GM06990 (cell line): ENCODE measurements around the gene NT5DC3.

Experiments
- DNase-seq: peaks from one replicate; pipeline ENCODE4 v3.0.0-alpha.2; 2011; ENCODE audit not compliant: insufficient read length; ENCODE audit errors: extremely low read depth
- H3K27me3 ChIP-seq: replicated peaks from 2 replicates; pipeline ENCODE4 v1.6.0; 2011; ENCODE audit warnings: low read length; ENCODE audit not compliant: control insufficient read depth, insufficient read depth
- H3K36me3 ChIP-seq: 2 replicates; pipeline ENCODE4 v1.5.1; 2011; ENCODE audit warnings: low read length; ENCODE audit not compliant: control insufficient read depth, insufficient read depth
- H3K4me3 ChIP-seq: replicated peaks from 2 replicates; pipeline ENCODE4 v1.5.1; 2011; ENCODE audit warnings: low read depth, mild to moderate bottlenecking, control low read depth, low read length
- CTCF ChIP-seq: IDR thresholded peaks from 2 replicates; pipeline ENCODE4 v1.5.1; 2011; ENCODE audit warnings: low read length, control low read depth, mild to moderate bottlenecking, inconsistent platforms; ENCODE audit not compliant: insufficient read depth, poor library complexity, severe bottlenecking

Gene NT5DC3

GRCh38 chr12:103840876-103841689 is at the start of gene NT5DC3:
Gene NT5DC3 (minus strand): TSS chr12:103841234. CDS start chr12:103841156, 78 bp downstream.
- no peak for TF ChIP-seq CTCF
- Histone ChIP-seq H3K27me3 (no peaks in the 10 kb centered on the region), H3K36me3 (no peaks in the 10 kb centered on the region), H3K4me3 (peak within 1 kb of the TSS; percentile 71)
- DNase-seq, result peak; percentile 87

- Histone ChIP-seq H3K36me3 (no peaks in the 10 kb centered on the region), H3K27me3 (no peaks in the 10 kb centered on the region), H3K4me3 (no peak overlapping the region)
- no peak for TF ChIP-seq CTCF
- no peak for DNase-seq
These were observed 46.7 kb upstream of the NT5DC3 start for GRCh38 chr12:103887738-103888137.

- DNase-seq, result no peak
- TF ChIP-seq CTCF, result no peak
- Histone ChIP-seq H3K27me3 (no peaks in the 10 kb centered on the region), H3K4me3 (no peak overlapping the region), H3K36me3 (no peaks in the 10 kb centered on the region)
These were observed 45.3 kb upstream of the NT5DC3 start for GRCh38 chr12:103886195-103886797.

- no peaks in the 10 kb centered on the region for H3K36me3 ChIP-seq
- peak; percentile 61 for TF ChIP-seq CTCF
- H3K27me3 ChIP-seq, result no peaks in the 10 kb centered on the region
- H3K4me3 ChIP-seq, result no peak overlapping the region
- DNase-seq, result no peak
These were observed 43.3 kb upstream of the NT5DC3 start for GRCh38 chr12:103884316-103884715.

GRCh38 chr12:103883908-103884307 is 42.9 kb upstream of the NT5DC3 start:
- Histone ChIP-seq H3K27me3 (no peaks in the 10 kb centered on the region), H3K36me3 (no peaks in the 10 kb centered on the region), H3K4me3 (no peak overlapping the region)
- no peak for TF ChIP-seq CTCF
- DNase-seq, result no peak
